GM06990 (cell line): ENCODE data around the gene MAPK12.
A peak's percentile ranks its signal among the peaks of the same experiment; 100 is the strongest.

Source experiments
- DNase-seq: peaks from one replicate; pipeline ENCODE4 v3.0.0-alpha.2; 2011; ENCODE audit not compliant: insufficient read length; ENCODE audit errors: extremely low read depth
- H3K27me3 ChIP-seq: replicated peaks from 2 replicates; pipeline ENCODE4 v1.6.0; 2011; ENCODE audit warnings: low read length; ENCODE audit not compliant: control insufficient read depth, insufficient read depth
- H3K36me3 ChIP-seq: 2 replicates; pipeline ENCODE4 v1.5.1; 2011; ENCODE audit warnings: low read length; ENCODE audit not compliant: control insufficient read depth, insufficient read depth
- H3K4me3 ChIP-seq: replicated peaks from 2 replicates; pipeline ENCODE4 v1.5.1; 2011; ENCODE audit warnings: low read depth, mild to moderate bottlenecking, control low read depth, low read length
- CTCF ChIP-seq: IDR thresholded peaks from 2 replicates; pipeline ENCODE4 v1.5.1; 2011; ENCODE audit warnings: low read length, control low read depth, mild to moderate bottlenecking, inconsistent platforms; ENCODE audit not compliant: insufficient read depth, poor library complexity, severe bottlenecking

The MAPK12 gene

GRCh38 chr22:50297510-50298265, 36.2 kb upstream of the MAPK12 start:
- H3K36me3 ChIP-seq, result peaks cover 5% of the 10 kb centered on the region
- DNase-seq, result no peak
- TF ChIP-seq CTCF, result no peak
- no peaks in the 10 kb centered on the region for H3K27me3 ChIP-seq
- no peak overlapping the region for H3K4me3 ChIP-seq

- no peak for DNase-seq
- Histone ChIP-seq H3K27me3 (no peaks in the 10 kb centered on the region), H3K4me3 (no peak overlapping the region), H3K36me3 (peaks cover 5% of the 10 kb centered on the region)
- no peak for TF ChIP-seq CTCF
These were observed 35.4 kb upstream of the MAPK12 start for GRCh38 chr22:50296658-50297490.

- no peak overlapping the region for H3K4me3 ChIP-seq
- no peaks in the 10 kb centered on the region for H3K27me3 ChIP-seq
- DNase-seq, result no peak
- TF ChIP-seq CTCF, result no peak
- peaks cover 19% of the 10 kb centered on the region for H3K36me3 ChIP-seq
These were observed 32.8 kb upstream of the MAPK12 start for GRCh38 chr22:50294319-50294656.

GRCh38 chr22:50293441-50294318, 32.2 kb upstream of the MAPK12 start:
- no peak for TF ChIP-seq CTCF
- H3K4me3 ChIP-seq, result no peak overlapping the region; the same call in 1 of the 2 replicates
- no peaks in the 10 kb centered on the region for H3K27me3 ChIP-seq
- no peak for DNase-seq
- H3K36me3 ChIP-seq, result peaks cover 24% of the 10 kb centered on the region

- peak overlapping the region; percentile 27 for H3K4me3 ChIP-seq
- TF ChIP-seq CTCF, result no peak
- H3K27me3 ChIP-seq, result no peaks in the 10 kb centered on the region
- H3K36me3 ChIP-seq, result peaks cover 30% of the 10 kb centered on the region
- peak; percentile 63 for DNase-seq
These were observed 31.4 kb upstream of the MAPK12 start for GRCh38 chr22:50292643-50293440.
